HG02610 (cell line): ENCODE measurements around the gene COL4A1.

Experiments
- ATAC-seq: cut with Tn5 transposase; IDR thresholded peaks from one replicate; pipeline ENCODE4 v1.9.1; 2021; ENCODE audit warnings: mild to moderate bottlenecking, moderate library complexity; ENCODE audit not compliant: unreplicated experiment

The COL4A1 gene

GRCh38 chr13:110210604-110210985, 96.4 kb downstream of the COL4A1 start:
- no peak for ATAC-seq

GRCh38 chr13:110209950-110210603, 96.9 kb downstream of the COL4A1 start:
- ATAC-seq: no peak

GRCh38 chr13:110208116-110208515, 98.8 kb downstream of the COL4A1 start:
- ATAC-seq: no peak

- no peak for ATAC-seq
Measured at GRCh38 chr13:110206996-110207395, 100.0 kb downstream of the COL4A1 start.

GRCh38 chr13:110206185-110206584, 100.8 kb downstream of the COL4A1 start:
- ATAC-seq: no peak

- ATAC-seq: no peak
Measured at GRCh38 chr13:110201114-110201513, 105.8 kb downstream of the COL4A1 start.

GRCh38 chr13:110200276-110200870, 106.6 kb downstream of the COL4A1 start:
- ATAC-seq: no peak

GRCh38 chr13:110199046-110199831, 107.7 kb downstream of the COL4A1 start:
- no peak for ATAC-seq

GRCh38 chr13:110197471-110197870, 109.5 kb downstream of the COL4A1 start:
- ATAC-seq: no peak

GRCh38 chr13:110197026-110197425, 109.9 kb downstream of the COL4A1 start:
- no peak for ATAC-seq

GRCh38 chr13:110195547-110196485, 111.1 kb downstream of the COL4A1 start:
- ATAC-seq: no peak

GRCh38 chr13:110194451-110194850, 112.5 kb downstream of the COL4A1 start:
- no peak for ATAC-seq

GRCh38 chr13:110193491-110193890, 113.5 kb downstream of the COL4A1 start:
- ATAC-seq: no peak

- no peak for ATAC-seq
Measured at GRCh38 chr13:110192472-110192871, 114.5 kb downstream of the COL4A1 start.

- no peak for ATAC-seq
Measured at GRCh38 chr13:110187641-110188161, 119.3 kb downstream of the COL4A1 start.

GRCh38 chr13:110186231-110186855, 120.6 kb downstream of the COL4A1 start:
- no peak for ATAC-seq

GRCh38 chr13:110185696-110186095, 121.3 kb downstream of the COL4A1 start:
- ATAC-seq: no peak

- ATAC-seq: no peak
Measured at GRCh38 chr13:110183910-110184309, 123.0 kb downstream of the COL4A1 start.

- no peak for ATAC-seq
Measured at GRCh38 chr13:110182461-110182860, 124.5 kb downstream of the COL4A1 start.

- no peak for ATAC-seq
Measured at GRCh38 chr13:110182003-110182402, 125.0 kb downstream of the COL4A1 start.
